B cell (primary cell): Measurements from ENCODE around the gene P2RX3.

ENCODE experiments used
- CTCF ChIP-seq: fragments of 200-600 bp; IDR thresholded peaks from one replicate; pipeline ENCODE4 v1.8.0; 2022; ENCODE audit warnings: antibody characterized with exemption, mild to moderate bottlenecking
- EZH2 ChIP-seq: IDR thresholded peaks from 2 replicates; pipeline ENCODE4 v1.6.1; 2012; ENCODE audit warnings: borderline replicate concordance, low read depth, mild to moderate bottlenecking, moderate library complexity, low read length; ENCODE audit not compliant: insufficient read depth, poor library complexity, severe bottlenecking

GRCh38 chr11:57301711-57302423 lies 36.3 kb upstream of the P2RX3 start:
- no peak for TF ChIP-seq CTCF
- no peak for TF ChIP-seq EZH2
